Transverse colon (tissue), 4 donors: ENCODE results near the gene GATA3.

Experiments used
- EP300 ChIP-seq: sonication (generic); formaldehyde crosslinking; IDR thresholded peaks from one replicate; pipeline ENCODE4 v1.6.1; 2017; ENCODE audit warnings: antibody characterized with exemption, low read depth
- POLR2A ChIP-seq: fragments of 450-650 bp; IDR thresholded peaks from one replicate; pipeline ENCODE4 v1.6.1; 2016; ENCODE audit warnings: antibody characterized with exemption, mild to moderate bottlenecking, moderate library complexity
- POLR2AphosphoS5 ChIP-seq, 3 donors: sonication (generic); formaldehyde crosslinking; IDR thresholded peaks; one replicate each; pipeline ENCODE4 v1.6.1; 2016; ENCODE audit warnings: antibody characterized with exemption in 3 of 3
- TF ChIP-seq, protein P1 (sequence below), 5 experiments: fragments of 200-600 bp in 3 of 5; fragments of 450-650 bp in 2 of 5; sonication (generic) in 3 of 5; IDR thresholded peaks; 1 replicate in 2 of 5; 2 replicates in 3 of 5; pipeline ENCODE4 v1.5.1; 2016 to 2017; ENCODE audit warnings: antibody characterized with exemption in 5 of 5, inconsistent platforms in 3 of 5, mild to moderate bottlenecking in 2 of 5, moderate library complexity in 1 of 5

- TF ChIP-seq, protein P1, sequence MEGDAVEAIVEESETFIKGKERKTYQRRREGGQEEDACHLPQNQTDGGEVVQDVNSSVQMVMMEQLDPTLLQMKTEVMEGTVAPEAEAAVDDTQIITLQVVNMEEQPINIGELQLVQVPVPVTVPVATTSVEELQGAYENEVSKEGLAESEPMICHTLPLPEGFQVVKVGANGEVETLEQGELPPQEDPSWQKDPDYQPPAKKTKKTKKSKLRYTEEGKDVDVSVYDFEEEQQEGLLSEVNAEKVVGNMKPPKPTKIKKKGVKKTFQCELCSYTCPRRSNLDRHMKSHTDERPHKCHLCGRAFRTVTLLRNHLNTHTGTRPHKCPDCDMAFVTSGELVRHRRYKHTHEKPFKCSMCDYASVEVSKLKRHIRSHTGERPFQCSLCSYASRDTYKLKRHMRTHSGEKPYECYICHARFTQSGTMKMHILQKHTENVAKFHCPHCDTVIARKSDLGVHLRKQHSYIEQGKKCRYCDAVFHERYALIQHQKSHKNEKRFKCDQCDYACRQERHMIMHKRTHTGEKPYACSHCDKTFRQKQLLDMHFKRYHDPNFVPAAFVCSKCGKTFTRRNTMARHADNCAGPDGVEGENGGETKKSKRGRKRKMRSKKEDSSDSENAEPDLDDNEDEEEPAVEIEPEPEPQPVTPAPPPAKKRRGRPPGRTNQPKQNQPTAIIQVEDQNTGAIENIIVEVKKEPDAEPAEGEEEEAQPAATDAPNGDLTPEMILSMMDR (IDR thresholded peaks at IDR 0.05): no peak
- TF ChIP-seq POLR2AphosphoS5 (IDR thresholded peaks at IDR 0.05) (no peak), POLR2A (no peak), EP300 (no peak)
Measured at GRCh38 chr10:8105932-8106331, 51.4 kb downstream of the GATA3 start.
